HG03025 (cell line): ENCODE data around the gene NUP93.

Experiments used
- ATAC-seq: cut with Tn5 transposase; IDR thresholded peaks from one replicate; pipeline ENCODE4 v1.9.1; 2021; ENCODE audit warnings: mild to moderate bottlenecking, moderate library complexity; ENCODE audit not compliant: unreplicated experiment, low FRiP score

Gene NUP93

DNA sequence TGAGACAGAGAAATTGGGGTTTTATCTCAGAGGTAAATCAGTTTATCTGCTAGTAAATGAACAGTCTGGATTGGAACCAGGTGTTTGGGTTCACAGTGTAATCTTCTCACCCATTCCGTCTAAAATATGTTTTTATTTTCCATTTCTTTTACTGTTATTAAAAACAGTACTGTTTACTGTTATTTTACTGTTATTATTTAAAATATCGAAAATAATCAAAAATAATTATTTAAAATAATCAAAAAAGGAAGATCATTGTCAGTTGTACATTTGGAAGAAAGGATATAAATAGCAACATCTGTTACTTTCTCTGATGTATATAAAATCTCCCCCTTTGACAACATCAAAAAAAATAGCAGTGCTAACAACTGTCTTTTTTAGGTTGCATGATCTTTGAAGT, 11.5 kb downstream of the NUP93 start:
- no peak for ATAC-seq

DNA sequence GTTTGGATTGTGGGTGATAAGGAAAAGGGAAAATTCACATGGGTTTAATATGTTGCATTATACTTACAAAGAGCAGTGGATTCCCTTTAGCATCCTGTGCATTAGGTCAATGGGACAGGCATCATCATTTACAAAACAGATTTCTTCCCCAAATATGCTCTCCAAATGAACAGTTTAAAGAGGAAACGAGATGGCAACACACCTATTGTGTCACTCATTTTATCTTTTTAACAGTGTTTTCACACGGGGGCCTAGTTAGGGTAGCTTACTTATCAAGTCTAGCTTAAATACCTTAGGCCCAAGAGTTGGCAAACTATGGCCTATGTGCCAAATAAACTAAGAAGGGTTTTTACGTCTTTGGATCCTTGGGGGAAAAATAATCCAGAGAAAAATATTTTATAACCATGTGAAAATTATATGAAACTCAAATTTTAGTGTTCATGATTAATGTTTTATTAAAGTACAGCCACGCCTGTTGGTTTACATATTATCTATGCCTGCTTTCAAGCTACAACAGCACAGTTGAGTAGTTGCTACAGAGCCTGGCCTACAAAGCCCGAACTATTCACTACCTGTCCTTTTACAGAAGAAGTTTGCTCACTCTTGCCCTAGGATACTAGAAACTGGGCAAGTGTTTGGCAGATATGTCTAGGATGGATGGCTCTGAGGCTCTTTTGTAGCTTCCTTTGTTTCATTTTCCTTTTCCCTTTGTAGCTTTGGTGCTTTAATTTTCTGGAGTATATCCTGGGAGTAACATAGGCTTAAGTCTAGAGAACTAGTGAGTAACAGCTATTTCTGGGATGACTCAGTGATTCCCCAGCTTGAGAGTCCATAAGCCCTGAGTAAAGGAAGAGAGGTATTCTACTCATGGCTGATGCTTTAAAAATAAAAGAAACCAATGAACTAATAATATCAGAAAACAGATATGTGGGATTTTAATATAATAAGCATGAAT, 12.4 kb downstream of the NUP93 start:
- no peak for ATAC-seq

DNA sequence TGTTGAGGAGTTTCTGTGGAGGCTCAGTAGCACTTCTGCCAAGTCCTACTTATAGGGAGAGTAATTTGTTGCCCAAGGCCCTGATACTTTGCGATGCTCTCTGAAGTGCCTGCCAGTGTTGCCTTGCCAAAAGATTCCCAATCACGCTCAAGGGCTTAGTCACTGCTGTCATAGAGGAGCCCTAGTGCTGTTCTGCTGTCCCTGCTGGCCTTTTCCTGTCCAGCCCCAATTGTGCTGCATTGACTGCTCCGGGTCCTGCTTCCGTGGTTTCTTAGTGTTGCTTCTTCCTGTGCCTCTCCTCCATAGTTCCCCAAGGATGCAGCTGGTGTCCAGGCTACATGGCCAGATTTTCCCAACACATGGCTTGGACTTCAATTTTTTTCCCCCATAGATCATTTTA, 13.9 kb downstream of the NUP93 start:
- no peak for ATAC-seq

DNA sequence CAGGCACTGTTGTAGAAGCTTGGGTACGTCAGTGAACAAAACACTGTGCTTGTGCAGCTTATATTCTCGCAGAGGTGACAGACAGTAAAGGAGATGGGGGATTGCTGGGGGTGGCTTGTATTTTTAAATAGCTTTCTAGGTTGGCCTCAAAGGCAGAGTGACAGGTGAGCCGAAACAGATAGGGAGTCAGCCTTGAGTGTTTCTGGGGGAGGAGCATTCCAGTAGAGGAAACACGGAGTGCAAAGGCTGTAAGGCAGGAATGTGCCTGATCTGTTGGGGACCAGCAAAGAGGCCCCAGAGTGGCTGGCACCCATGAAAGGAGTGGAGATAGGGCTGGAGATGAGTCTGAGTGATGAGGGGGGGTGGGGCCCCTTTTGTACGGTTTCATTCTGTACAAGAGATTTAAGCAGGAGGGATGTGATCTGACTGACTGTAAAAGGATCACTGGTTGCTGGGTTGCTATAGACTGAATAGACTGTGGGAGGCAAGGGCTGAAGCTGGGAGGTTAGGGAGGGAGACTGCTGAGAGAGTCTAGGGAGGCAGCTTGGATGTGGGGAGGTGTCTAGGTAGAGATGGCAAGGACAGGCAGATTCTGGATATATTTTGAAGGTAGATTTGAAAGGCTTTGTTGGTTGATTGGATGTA, 15.2 kb downstream of the NUP93 start:
- ATAC-seq, result no peak

DNA sequence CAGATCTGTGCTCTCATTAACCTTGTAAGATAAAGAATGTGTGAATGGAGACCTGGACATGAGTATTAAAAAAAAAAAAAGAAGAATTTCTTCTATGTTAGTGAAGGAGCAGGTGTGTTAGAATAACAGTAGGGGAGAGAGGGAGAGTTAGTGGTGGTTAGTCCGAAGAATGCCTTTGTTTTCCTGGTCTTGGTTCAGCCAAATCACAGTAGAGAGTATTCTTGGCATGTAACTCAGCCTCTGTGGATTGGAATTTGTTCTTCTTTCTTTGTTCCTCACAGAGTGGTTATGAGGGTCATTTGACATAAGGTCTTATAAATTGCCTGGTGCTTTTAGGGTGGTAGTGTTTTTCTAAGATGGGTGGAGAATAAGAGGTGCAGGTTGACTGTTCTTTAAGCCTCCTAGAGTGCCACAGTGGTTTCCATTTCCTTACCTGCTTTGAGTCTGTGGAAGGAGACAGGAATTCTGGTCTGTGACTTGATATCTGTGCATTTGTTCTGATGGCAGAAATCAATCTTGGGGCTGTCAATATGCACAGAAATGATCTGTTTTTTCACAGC, 17.6 kb downstream of the NUP93 start:
- ATAC-seq, result no peak

DNA sequence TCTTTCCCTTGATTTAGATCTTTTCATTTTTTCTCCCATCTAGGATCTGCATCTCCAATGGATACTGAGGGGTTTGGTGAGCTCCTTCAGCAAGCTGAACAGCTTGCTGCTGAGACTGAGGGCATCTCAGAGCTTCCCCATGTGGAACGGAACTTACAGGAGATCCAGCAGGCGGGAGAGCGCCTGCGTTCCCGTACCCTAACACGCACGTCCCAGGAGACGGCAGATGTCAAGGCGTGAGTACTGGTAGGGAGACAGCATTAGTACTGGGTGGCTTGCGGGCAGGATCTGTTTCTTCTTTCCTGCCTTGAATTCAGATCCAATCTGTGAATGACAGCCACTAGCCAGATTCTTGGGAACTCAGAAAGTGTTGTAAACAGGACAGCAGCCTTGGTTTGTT, 18.3 kb downstream of the NUP93 start:
- ATAC-seq, result no peak

DNA sequence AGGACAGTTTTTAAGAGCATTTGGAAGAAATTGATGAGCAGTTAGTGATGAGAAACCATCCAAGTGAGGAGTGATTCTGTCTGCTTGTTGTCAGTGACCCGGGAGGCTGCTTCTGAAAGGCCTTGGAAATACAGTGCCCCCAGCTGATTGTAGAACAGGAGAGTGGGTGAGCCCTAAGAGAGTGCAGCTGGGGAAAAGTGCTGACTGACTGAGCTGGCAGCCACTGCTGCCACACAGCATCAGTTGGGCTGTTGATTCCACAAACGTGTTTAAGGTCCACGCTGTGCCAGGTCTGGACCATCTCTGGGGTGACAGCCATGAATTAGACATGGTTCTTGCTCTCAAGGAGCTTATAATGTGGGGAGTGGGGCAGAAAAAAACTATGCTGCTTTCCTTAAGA, 18.9 kb downstream of the NUP93 start:
- ATAC-seq, result no peak

DNA sequence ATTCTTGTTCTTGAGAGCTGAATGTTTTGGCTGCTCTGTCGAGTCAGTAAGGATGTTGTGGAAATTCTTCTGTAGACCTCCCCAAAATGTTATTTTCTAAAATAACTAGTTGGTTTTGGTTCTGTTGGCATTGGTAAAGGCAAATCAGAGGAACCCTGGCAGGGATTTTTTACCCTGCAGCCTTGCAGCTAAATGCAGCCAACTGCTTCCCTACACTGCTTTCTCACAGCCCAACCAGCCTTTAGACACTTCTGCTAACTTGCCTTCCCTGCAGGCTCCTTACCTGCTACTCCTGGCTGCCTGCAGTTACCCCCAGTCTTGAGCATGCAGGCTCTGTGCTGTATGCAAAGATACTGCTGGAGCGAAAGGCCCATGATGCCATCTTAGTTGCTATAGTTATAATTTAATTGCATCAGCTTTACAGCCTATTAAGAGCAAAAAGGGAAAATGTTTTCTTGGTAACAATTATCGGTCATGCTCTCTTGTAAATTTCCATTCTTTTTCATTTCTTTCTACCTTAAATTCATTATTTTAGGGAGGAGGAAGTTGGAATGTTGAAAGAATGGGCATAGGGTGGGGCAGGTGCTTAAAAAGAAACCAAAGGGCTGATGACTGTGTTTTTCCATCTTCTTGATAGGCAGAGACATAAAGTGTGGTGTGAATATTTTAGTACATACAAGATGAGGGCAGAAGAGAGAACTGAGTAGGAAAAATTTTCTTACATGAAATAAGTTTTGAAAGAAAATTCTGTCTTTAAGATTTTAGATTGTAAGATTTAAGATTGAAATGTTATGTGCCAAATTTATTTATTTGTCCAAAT, 20.0 kb downstream of the NUP93 start:
- ATAC-seq, result no peak

DNA sequence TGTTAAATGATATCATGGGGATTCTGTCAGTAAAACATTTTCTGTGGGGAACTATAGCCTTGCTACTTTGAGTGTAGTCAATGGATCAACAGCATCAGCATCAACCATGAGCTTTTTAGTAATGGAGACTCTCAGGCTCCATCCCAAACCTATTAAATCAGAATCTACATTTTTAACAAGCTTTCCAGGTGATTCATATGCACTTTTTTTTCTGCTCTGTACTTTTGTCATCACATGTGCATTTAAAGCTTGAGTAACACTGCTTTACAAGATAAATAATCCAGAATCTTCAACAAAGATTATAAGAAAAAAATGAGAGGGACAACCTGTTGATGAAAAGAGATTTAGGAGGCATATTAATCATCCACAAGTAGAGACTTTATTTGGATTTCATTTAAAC, 23.5 kb downstream of the NUP93 start:
- ATAC-seq, result no peak

DNA sequence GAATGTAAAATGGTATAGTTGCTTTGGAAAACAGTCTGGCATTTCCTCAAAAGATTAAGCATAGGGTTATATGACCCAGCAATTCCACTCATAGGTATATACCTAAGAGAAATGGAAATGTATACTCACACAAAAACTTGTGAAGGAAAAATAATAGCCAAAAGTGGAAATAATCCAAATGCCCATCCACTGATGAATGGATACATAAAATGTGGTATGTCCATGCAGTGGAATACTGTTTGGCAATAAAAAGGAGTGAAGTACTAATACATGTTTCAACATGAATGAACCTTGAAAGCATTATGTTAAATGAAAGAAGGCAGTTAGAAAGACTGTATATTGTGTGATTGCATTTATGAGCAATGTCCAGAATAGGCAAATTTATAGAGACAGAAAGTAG, 25.1 kb downstream of the NUP93 start:
- ATAC-seq, result no peak

DNA sequence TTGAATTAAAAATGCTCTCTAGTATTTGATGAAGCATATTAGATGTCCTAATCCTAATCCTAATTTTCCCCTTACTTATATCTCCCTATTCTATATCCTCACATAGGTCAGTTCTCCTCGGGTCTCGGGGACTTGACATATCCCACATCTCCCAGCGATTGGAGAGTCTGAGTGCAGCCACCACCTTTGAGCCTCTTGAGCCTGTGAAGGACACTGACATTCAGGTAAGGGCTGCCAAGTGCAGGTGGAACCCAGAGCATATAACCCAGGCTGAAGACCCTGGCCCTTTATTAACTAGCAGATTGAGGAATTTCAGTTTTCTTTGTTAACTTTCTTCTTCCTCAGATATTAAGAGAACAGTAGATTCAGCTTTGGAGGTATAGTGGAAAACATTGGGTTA, 28.5 kb downstream of the NUP93 start:
- ATAC-seq, result no peak

DNA sequence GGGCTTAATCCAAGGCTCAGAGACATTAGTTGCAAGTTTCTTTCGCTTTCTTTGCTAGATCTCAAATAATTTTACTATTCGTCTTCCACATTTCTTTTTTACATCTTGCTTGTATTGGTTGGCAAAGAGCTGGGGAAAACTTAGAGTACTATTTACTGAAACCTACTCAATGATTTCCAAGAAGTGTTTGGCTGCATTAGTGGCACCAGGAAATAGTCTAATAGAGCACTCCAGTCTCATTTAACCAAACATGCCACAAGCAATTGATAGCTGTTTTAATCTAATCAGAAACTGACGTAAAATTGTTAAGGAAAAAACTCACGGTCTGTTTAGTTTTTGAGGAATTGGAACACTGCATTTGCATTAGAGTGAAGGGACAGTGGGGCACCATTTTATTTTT, 29.0 kb downstream of the NUP93 start:
- no peak for ATAC-seq

DNA sequence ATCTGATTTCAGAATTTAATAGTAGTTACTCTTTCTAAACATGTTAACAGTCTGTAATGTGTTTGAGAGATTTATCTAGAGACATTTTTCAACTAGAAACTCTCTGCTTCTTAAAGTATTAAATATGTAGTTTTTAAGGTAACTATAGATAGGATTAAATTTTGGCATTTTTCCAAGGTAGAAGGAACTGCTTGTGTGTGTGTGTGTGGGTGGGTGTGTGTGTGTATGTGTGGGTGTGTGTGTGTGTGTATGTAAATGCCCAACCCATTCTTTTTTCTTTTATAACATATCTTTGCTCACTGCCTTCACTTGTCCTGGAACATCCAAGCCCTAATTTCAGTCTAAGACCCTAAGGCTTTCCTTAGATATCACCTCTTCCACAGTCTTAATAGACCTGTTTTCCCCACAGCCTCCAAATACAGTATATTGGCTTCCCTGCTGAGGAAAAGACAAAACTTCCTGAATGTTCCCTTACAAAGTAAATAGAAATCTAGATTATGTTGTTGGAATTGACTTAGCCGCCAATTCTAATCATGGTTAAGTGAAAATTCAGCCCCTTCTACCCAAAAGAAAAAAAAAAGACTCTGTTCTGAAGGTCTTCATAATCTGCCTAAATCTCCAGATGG, 33.5 kb downstream of the NUP93 start:
- ATAC-seq, result no peak

DNA sequence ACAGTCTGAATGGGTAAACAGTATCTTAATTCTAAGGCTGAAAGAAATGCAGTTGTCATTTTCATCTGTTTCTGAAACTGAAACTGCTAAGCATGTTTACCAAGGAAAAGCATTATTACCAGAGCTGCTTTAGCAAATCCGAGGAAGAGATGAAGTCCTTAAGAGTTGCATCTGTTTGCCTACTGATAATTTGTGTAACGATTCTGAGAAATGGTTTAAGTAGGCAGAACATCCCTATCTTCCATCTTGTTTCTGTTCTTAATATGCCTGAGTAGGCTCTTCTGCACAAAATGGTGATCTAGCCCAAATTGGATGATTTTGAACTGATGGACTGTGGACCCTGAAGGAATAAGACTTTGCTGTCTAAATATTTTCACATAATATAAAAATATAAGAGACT, 34.9 kb downstream of the NUP93 start:
- ATAC-seq, result no peak

DNA sequence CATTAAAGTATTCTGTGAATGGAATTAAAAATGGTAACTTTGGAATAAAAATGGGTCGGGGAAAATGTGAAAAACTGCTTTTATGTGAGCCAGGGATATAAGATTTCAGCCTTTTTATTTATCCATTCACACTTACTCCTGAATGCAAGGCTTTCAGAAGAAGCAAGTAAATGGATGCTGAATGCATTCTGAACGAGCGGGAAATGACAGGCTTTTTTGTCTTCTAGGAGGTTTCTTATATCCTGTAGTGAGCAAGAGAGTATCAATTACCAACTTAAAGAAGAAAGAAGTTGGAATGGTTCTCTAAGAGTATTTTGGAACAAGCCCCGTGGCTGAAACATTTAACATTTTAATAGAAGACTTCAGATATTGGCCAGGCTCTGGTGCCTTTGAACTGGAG, 36.0 kb downstream of the NUP93 start:
- no peak for ATAC-seq

DNA sequence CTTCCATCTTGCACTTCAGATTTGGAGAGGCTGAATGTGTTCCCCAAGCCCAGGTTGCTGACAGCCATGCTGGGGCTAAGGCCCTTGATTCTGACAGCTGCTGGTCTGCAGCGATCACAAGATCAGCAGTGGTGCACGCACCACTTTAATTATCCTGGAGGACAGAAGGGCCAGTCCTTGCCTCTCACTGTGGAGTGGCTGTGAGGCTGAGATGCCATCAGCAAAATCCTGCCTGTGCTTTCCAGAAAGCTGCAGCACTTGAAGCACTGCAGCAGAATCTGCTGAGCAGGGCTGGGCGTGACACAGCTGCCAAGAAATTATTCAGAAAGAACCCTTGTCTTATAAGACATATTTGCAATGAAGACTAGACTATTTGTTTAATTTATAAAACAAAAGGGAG, 37.1 kb downstream of the NUP93 start:
- ATAC-seq, result no peak

DNA sequence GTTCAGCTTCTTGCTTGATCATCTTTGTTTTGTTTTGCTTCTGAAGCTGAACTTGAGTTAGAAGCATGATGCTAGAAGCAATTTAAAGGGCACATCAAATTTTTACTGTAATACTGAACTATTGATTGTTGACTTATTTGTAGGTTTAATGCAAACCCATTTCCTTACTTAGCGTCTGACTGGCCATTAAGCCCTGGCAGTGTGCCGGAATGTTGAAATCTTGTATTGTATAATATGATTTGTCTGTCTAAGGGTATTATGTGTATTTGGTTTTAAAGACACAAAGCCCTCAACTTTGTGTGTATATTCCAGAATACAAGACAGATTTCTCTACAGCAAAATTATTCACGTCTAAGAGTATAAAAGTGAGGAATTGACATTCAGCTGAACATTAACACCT, 39.7 kb downstream of the NUP93 start:
- no peak for ATAC-seq

DNA sequence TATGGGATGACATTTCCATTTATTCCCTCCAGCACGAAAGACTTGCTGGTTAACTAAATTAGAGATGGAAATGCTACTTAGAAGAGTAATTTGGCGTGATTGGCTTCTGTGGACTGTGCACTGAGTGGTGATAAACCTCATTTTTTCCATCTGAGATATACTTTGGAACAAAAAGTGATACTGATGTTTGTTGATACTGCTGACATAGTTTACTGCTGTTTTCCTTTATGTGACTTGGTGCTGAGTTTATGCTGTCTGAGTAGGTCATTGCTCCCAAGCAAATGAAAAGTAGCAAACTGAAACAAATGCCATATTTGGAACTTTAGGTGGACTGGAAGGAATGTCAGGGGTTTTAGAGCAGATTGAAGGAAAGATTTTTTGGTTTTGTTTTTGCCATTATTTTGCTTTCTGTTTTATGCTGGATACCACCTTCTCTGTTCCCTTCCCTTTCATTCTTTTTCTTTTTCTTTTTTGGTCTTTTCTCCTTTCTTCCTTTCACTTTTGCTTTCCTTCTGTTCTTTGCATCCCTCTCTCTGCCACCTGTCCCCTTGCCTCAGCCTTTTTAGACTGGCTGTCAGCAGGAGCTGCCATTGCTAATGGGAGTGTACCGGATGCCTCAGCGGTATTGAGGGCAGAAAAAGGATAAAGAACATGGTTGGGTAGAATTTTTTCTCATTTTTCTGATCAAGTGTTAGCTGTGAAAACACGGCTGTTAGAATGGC, 41.8 kb downstream of the NUP93 start:
- ATAC-seq, result no peak

DNA sequence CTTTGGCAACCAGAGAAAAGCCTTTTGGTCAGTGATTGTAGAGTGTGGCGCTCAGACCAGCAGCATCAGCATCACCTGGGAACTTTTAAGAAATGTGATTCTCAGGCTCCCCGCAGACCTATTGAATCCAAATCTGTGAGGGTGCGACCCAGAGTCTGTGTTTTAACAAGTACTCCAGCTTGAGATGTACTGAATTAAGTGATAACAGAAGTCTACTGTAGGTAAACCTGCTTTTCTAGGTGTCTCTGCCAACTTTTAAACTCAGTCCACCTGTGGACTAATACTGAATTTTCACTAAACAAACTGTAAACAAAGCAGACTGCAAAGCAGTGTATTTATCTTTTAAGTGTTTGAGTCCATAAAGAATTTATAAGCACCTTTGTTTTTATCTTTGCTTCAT, 43.6 kb downstream of the NUP93 start:
- ATAC-seq, result no peak
